ENCODE results near the gene ATP4A.

The ATP4A gene

GRCh38 chr19:35502751-35503150 is 60.7 kb downstream of the ATP4A start:
- Histone ChIP-seq H2AFZ (ENCODE audit: low read depth) (no peak overlapping the region), H3K4me1 (ENCODE audit: low read depth, poor library complexity, severe bottlenecking) (no peaks in the 10 kb centered on the region), H3K9ac (no peak overlapping the region), H3K27me3 (ENCODE audit: insufficient read depth, low read depth) (peaks cover 79% of the 10 kb centered on the region), H3K27ac (no peak overlapping the region), H3K4me2 (no peak overlapping the region), H3K36me3 (ENCODE audit: insufficient read depth) (no peaks in the 10 kb centered on the region), H3K4me3 (IDR thresholded peaks at IDR 0.05; ENCODE audit: insufficient read depth, low read depth, low read length) (no peak overlapping the region), H3K79me2 (ENCODE audit: insufficient read depth, low read depth) (no peaks in the 10 kb centered on the region), H4K20me1 (ENCODE audit: insufficient read depth) (no peaks in the 10 kb centered on the region)
- no peak for TF ChIP-seq CTCF (conservative IDR thresholded peaks at IDR 0.05; ENCODE audit: low read depth, low read length)

GRCh38 chr19:35501684-35502083 is 61.8 kb downstream of the ATP4A start:
- Histone ChIP-seq H2AFZ (ENCODE audit: low read depth) (no peak overlapping the region), H3K4me1 (ENCODE audit: low read depth, poor library complexity, severe bottlenecking) (no peaks in the 10 kb centered on the region), H3K4me3 (IDR thresholded peaks at IDR 0.05; ENCODE audit: insufficient read depth, low read depth, low read length) (no peak overlapping the region), H3K79me2 (ENCODE audit: insufficient read depth, low read depth) (no peaks in the 10 kb centered on the region), H3K9ac (no peak overlapping the region), H4K20me1 (ENCODE audit: insufficient read depth) (no peaks in the 10 kb centered on the region), H3K4me2 (no peak overlapping the region), H3K27me3 (ENCODE audit: insufficient read depth, low read depth) (peaks cover 78% of the 10 kb centered on the region), H3K36me3 (ENCODE audit: insufficient read depth) (no peaks in the 10 kb centered on the region), H3K27ac (no peak overlapping the region)
- no peak for TF ChIP-seq CTCF (conservative IDR thresholded peaks at IDR 0.05; ENCODE audit: low read depth, low read length)

- no peak overlapping the region for H3K4me2 ChIP-seq
- no peaks in the 10 kb centered on the region for H4K20me1 ChIP-seq (ENCODE audit: insufficient read depth)
- TF ChIP-seq CTCF (conservative IDR thresholded peaks at IDR 0.05; ENCODE audit: low read depth, low read length): no peak
Measured at GRCh38 chr19:35500611-35501010, 62.8 kb downstream of the ATP4A start.

More at GRCh38 chr19:35500611-35501010, 62.8 kb downstream of the ATP4A start:
- no peak overlapping the region for H3K4me3 ChIP-seq (IDR thresholded peaks at IDR 0.05; ENCODE audit: insufficient read depth, low read depth, low read length)
- no peak overlapping the region for H2AFZ ChIP-seq (ENCODE audit: low read depth)
- H3K27ac ChIP-seq: no peak overlapping the region
- H3K4me1 ChIP-seq (ENCODE audit: low read depth, poor library complexity, severe bottlenecking): no peaks in the 10 kb centered on the region
- H3K9ac ChIP-seq: no peak overlapping the region
- peaks cover 69% of the 10 kb centered on the region; the same call in 1 of the 2 replicates for H3K27me3 ChIP-seq (ENCODE audit: insufficient read depth, low read depth)
- no peaks in the 10 kb centered on the region for H3K79me2 ChIP-seq (ENCODE audit: insufficient read depth, low read depth)
- no peaks in the 10 kb centered on the region for H3K36me3 ChIP-seq (ENCODE audit: insufficient read depth)
